Airway epithelial cell (primary cell): ENCODE results near the gene DNAJB14. TPM values are rescaled to one million over a fixed set of nuclear protein-coding genes. Genes with fewer than 3 reads are reported as not detected.

ENCODE experiments used
- total RNA-seq: library from RNA; depleted of rRNA; stranded (reverse); fragments of >200 nt; gene quantifications from 2 replicates; pipeline ENCODE4 v1.2.3, GENCODE V29; 2015

The DNAJB14 gene
- total RNA-seq = 16.2 and 18.6 TPM in 2 replicates

GRCh38 chr4:99946356-99947189 lies at the start of gene DNAJB14:
DNAJB14 (minus strand) TSS chr4:99946618; CDS start chr4:99946571, 47 bp downstream.

GRCh38 chr4:99949999-99950912 lies 3.8 kb upstream of the DNAJB14 start, which contains the start of gene H2AZ1:
H2AZ1 (minus strand) TSS chr4:99950275; CDS start chr4:99950170, 105 bp downstream.

GRCh38 chr4:99894161-99894997 lies 52.0 kb downstream of the DNAJB14 start, which contains the start of gene LAMTOR3:
LAMTOR3 (minus strand) TSS chr4:99894427; CDS start chr4:99893963, 464 bp downstream.

Other genes with a start within 250 kb of the DNAJB14 start
- 27.7 and 29.6 TPM in 2 replicates for gene DAPP1, start 129.8 kb downstream of the DNAJB14 start, total RNA-seq
- 33.6 and 35.8 TPM in 2 replicates for gene LAMTOR3, start 52.2 kb downstream of the DNAJB14 start, total RNA-seq
- gene H2AZ1, start 3.7 kb upstream of the DNAJB14 start, total RNA-seq = 488 and 503 TPM in 2 replicates
- 0.07 and 0.14 TPM in 2 replicates for gene DDIT4L, start 243.8 kb upstream of the DNAJB14 start, total RNA-seq